Large intestine (tissue), 3 donors: ENCODE results near the gene EIF4G2. TPM values are rescaled to one million over a fixed set of nuclear protein-coding genes. Genes with fewer than 3 reads are reported as not detected.
A peak's percentile ranks its signal among the peaks of the same experiment; 100 is the strongest.

ENCODE experiments used
- DNase-seq, 2 donors: peaks; one replicate each; pipeline versions ENCODE4 v3.0.0 to v3.0.0-alpha.2; 2013
- H3K27ac ChIP-seq: one replicate; pipeline ENCODE4 v1.5.1; 2013; ENCODE audit warnings: low read length
- H3K27me3 ChIP-seq: 2 replicates; pipeline ENCODE4 v1.6.1; 2013; ENCODE audit warnings: low read length; ENCODE audit not compliant: control insufficient read depth, insufficient read depth
- H3K36me3 ChIP-seq: 2 replicates; pipeline ENCODE4 v1.6.1; 2013; ENCODE audit warnings: low read length; ENCODE audit not compliant: control insufficient read depth, insufficient read depth
- H3K4me1 ChIP-seq: one replicate; pipeline ENCODE4 v1.6.1; 2013; ENCODE audit warnings: low read length; ENCODE audit not compliant: control insufficient read depth, insufficient read depth
- H3K4me3 ChIP-seq: one replicate; pipeline ENCODE4 v1.5.1; 2013; ENCODE audit warnings: low read length
- H3K9me3 ChIP-seq: one replicate; pipeline ENCODE4 v1.6.1; 2013; ENCODE audit warnings: mild to moderate bottlenecking, low read depth, low read length, moderate library complexity; ENCODE audit not compliant: control insufficient read depth
- WGBS: methylation state at CpG from one replicate; pipeline ENCODE4 v1.1.5; 2013; ENCODE audit warnings: low lambda C conversion rate; ENCODE audit not compliant: insufficient coverage; 5-methylcytosine and 5-hydroxymethylcytosine counted together
- polyA plus RNA-seq: library from polyadenylated mRNA; unstranded; fragments of 120-200 nt; gene quantifications from one replicate; pipeline ENCODE4 v1.2.1, GENCODE V29; 2013

Gene EIF4G2
- polyA plus RNA-seq, 1 donor, result 475 TPM

DNA sequence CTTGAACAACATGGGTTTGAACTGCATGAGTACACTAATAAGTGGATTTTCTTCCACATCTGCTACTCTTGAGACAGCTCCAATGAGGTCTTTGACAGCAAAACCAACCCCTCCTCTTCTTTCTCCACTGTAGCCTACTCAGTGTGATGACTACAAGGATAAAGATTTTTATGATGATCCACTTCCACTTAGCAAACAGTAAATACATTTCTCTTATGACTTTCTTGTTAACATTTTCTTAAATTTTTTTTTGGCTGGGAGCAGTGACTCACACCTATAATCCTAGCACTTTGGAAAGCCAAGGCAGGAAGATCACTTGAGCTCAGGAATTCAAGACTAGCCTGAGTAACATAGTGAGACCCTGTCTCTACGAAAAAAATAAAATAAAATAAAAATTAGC is 9.9 kb upstream of the EIF4G2 start:
- no peak overlapping the region for H3K4me3 ChIP-seq
- no peaks in the 10 kb centered on the region for H3K27me3 ChIP-seq
- no peak overlapping the region for H3K27ac ChIP-seq
- H3K9me3 ChIP-seq, result no peaks in the 10 kb centered on the region
- H3K4me1 ChIP-seq, result no peaks in the 10 kb centered on the region
- H3K36me3 ChIP-seq, result no peaks in the 10 kb centered on the region
- no CpG with 5 or more reads among the region's 1 CpG for WGBS
- no peak for DNase-seq

- peaks cover 3% of the 10 kb centered on the region for H3K4me1 ChIP-seq
- H3K4me3 ChIP-seq, result no peak overlapping the region
- H3K9me3 ChIP-seq, result no peaks in the 10 kb centered on the region
- DNase-seq, result no peak
- no peak overlapping the region for H3K27ac ChIP-seq
- H3K36me3 ChIP-seq, result no peaks in the 10 kb centered on the region
- H3K27me3 ChIP-seq, result no peaks in the 10 kb centered on the region
Measured at GRCh38 chr11:10813945-10814344, 5.2 kb upstream of the EIF4G2 start.

DNA sequence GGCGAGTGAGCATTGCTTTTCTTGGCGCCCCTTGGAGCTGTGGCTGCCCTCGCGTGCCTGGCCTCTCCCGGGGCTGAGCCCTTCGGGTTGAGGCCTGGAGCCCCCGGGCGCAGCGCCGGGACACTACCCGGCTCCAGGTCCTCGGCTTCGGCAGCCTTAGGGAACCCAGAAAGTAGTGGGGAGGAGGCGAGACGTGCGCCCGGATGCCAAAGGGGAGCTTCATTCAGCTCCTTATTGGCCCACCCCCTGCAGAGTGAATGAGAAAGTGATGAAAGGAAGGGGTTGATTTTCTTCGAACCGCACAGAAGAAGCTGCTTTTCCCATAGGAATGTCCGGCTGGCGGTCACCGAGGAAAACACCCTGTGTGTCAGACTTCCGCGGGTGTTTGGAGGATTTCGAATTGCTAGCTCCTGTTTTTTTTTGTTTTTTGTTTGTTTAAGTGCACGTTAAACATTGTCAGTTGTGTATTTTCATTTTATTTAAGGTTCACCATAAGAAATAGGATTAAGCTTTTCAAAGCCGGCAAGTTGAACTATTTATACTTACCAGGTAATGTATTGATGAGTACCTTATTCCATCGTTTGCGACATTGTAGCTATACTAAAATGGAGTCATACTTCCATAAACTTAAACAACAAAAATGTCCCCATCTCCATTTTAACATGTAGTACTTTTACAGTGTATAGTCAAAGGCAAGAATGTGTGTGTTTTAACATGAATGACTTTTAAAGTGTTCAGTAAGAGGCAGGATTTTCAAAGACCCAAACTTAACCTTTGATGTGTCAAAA is 841 bp upstream of the EIF4G2 start:
- 3% methylated on average over 6 of the region's 29 CpGs for WGBS
- no peaks in the 10 kb centered on the region for H3K9me3 ChIP-seq
- peak overlapping the region; percentile 95 for H3K27ac ChIP-seq
- H3K4me3 ChIP-seq, result peak overlapping the region; percentile 95
- no peak for DNase-seq
- H3K27me3 ChIP-seq, result no peaks in the 10 kb centered on the region
- H3K36me3 ChIP-seq, result peaks cover 26% of the 10 kb centered on the region
- peaks cover 19% of the 10 kb centered on the region for H3K4me1 ChIP-seq

GRCh38 chr11:10808235-10808552 is 532 bp downstream of the EIF4G2 start:
- Histone ChIP-seq H3K27me3 (no peaks in the 10 kb centered on the region), H3K27ac (peak overlapping the region; percentile 99), H3K4me1 (peaks cover 19% of the 10 kb centered on the region), H3K4me3 (peak overlapping the region; percentile 95), H3K9me3 (no peaks in the 10 kb centered on the region), H3K36me3 (peaks cover 40% of the 10 kb centered on the region)
- no peak for DNase-seq
- WGBS, result no CpG with 5 or more reads among the region's 36 CpGs

DNA sequence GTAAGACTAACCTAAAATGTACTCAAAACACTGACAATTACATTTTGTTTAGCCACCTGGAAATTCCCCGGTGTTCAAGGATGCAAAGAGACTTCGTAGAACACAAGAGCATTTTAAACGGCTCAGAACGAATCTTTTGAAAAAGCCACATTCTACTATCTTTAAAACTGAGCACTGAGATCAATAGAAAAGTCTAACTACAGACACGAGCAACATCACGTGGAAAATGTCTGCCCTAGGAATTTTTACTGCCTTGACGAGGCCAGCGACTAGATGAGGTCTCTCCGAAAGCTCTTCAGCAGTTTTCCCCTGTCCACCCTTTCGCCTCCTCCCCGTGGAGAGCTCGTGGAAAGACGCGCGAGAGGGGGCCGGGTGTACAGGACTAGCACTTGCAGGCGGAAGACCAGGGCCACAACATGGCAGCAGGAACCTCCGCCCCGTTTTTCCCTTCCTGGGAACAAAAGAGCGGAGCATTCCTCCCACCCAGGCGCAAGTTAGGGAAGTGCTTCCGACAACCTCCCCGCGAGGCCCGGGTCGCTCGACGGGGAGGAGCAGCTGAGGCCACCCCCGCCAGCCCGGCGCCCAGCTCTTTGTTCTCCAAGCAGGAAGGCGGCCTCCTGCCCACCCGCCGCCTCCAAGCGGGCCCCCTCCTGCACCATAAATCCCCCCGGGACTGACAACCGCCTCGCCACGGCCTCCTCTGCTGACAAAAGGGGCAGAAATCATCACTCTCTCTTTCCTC is 1.1 kb downstream of the EIF4G2 start:
- H3K27me3 ChIP-seq, result no peaks in the 10 kb centered on the region
- H3K27ac ChIP-seq, result peak overlapping the region; percentile 99
- peaks cover 45% of the 10 kb centered on the region for H3K36me3 ChIP-seq
- H3K9me3 ChIP-seq, result no peaks in the 10 kb centered on the region
- H3K4me3 ChIP-seq, result peak overlapping the region; percentile 95
- peaks cover 19% of the 10 kb centered on the region for H3K4me1 ChIP-seq
- WGBS, result no CpG with 5 or more reads among the region's 39 CpGs
- DNase-seq, result peak; percentile 47 to 78

- peak overlapping the region; percentile 95 for H3K4me3 ChIP-seq
- H3K27me3 ChIP-seq, result no peaks in the 10 kb centered on the region
- H3K4me1 ChIP-seq, result peaks cover 19% of the 10 kb centered on the region
- WGBS, result no CpG with 5 or more reads among the region's 4 CpGs
- peaks cover 59% of the 10 kb centered on the region for H3K36me3 ChIP-seq
- DNase-seq, result no peak
- H3K27ac ChIP-seq, result no peak overlapping the region
- H3K9me3 ChIP-seq, result no peaks in the 10 kb centered on the region
Measured at GRCh38 chr11:10806206-10806605, 2.5 kb downstream of the EIF4G2 start.

DNA sequence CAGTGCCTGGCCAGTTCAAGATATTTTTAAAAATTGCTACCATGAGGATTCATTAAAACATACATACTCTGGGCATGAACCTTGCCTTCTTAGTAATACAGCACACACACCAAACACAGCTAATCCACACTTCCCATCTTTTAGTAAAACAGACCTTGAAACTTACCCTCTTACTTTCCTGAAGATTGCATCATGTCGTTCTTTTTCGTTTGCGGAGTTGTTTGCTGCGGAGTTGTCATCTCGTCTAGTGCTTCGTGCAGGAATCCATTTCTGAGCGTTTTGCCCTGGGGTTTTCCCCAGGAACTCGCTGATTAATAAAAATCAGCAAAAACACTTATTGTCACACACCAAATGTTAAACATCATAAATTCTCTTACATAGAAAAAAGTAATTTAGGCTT is 3.0 kb downstream of the EIF4G2 start:
- Histone ChIP-seq H3K36me3 (peaks cover 62% of the 10 kb centered on the region), H3K4me1 (peaks cover 19% of the 10 kb centered on the region), H3K4me3 (no peak overlapping the region), H3K9me3 (no peaks in the 10 kb centered on the region), H3K27ac (no peak overlapping the region), H3K27me3 (no peaks in the 10 kb centered on the region)
- 60% methylated on average over 2 of the region's 8 CpGs for WGBS
- DNase-seq, result no peak

GRCh38 chr11:10803676-10804075 is 5.0 kb downstream of the EIF4G2 start:
- H3K27ac ChIP-seq, result no peak overlapping the region
- WGBS, result 100% methylated on average over 3 of the region's 6 CpGs
- H3K4me3 ChIP-seq, result no peak overlapping the region
- H3K9me3 ChIP-seq, result no peaks in the 10 kb centered on the region
- H3K4me1 ChIP-seq, result peaks cover 16% of the 10 kb centered on the region
- H3K36me3 ChIP-seq, result peaks cover 83% of the 10 kb centered on the region
- no peak for DNase-seq
- no peaks in the 10 kb centered on the region for H3K27me3 ChIP-seq

GRCh38 chr11:10800292-10800691 is 8.4 kb downstream of the EIF4G2 start:
- H3K27me3 ChIP-seq, result no peaks in the 10 kb centered on the region
- H3K4me3 ChIP-seq, result no peak overlapping the region
- peaks cover 3% of the 10 kb centered on the region for H3K4me1 ChIP-seq
- H3K9me3 ChIP-seq, result no peaks in the 10 kb centered on the region
- WGBS, result no CpG with 5 or more reads among the region's 2 CpGs
- peaks cover 94% of the 10 kb centered on the region for H3K36me3 ChIP-seq
- H3K27ac ChIP-seq, result no peak overlapping the region
- DNase-seq, result no peak

DNA sequence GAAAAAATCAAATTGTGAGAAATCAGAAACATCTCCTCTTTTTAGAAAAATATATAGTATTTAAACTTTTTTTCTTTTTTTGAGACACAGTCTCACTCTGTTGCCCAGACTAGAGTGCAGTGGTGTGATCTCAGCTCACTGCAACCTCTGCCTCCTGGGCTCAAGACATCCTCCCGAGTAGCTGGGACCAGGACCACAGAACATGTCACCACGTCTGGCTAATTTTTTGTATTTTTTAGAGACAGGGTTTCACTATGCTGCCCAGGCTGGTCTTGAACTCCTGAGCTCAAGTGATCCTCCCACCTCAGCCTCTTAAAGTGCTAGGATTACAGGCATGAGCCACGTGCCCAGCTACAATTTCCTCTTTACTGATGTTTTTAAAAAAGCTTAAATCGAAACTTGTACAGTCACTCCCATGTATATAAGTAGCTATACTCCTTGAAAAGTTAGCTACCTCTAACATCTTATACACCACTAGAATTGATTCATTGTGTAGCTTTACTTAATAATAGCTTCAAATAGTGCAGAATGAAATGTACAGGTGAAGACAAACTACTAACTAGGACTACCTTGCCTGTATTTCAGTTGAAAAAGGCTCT is 10.3 kb downstream of the EIF4G2 start:
- Histone ChIP-seq H3K27ac (no peak overlapping the region), H3K4me1 (no peaks in the 10 kb centered on the region), H3K9me3 (no peaks in the 10 kb centered on the region), H3K4me3 (no peak overlapping the region), H3K36me3 (peaks cover 76% of the 10 kb centered on the region), H3K27me3 (no peaks in the 10 kb centered on the region)
- WGBS, result no CpG with 5 or more reads among the region's 4 CpGs
- no peak for DNase-seq
